ENCODE data around the gene TTLL9. TPM values are rescaled to one million over a fixed set of nuclear protein-coding genes. Genes with fewer than 3 reads are reported as not detected.

Gene TTLL9
- polyA plus RNA-seq, 1 donor from 2014 or later = 8.0 TPM

GRCh38 chr20:31824125-31824485 lies 46.3 kb upstream of the TTLL9 start:
- H3F3A ChIP-seq (ENCODE audit: insufficient read depth, low read length, poor library complexity, severe bottlenecking) = no peaks in the 10 kb centered on the region
- no peak overlapping the region for H3K9ac ChIP-seq (ENCODE audit: low read length)
- no peaks in the 10 kb centered on the region for H3K36me3 ChIP-seq (ENCODE audit: insufficient read depth, low read length)
- H3K27ac ChIP-seq (ENCODE audit: low read length) = no peak overlapping the region
- H4K20me1 ChIP-seq (ENCODE audit: insufficient read depth) = no peaks in the 10 kb centered on the region
- H3K4me3 ChIP-seq (ENCODE audit: low read length) = no peak overlapping the region
- H3K9me3 ChIP-seq (ENCODE audit: low read length) = no peaks in the 10 kb centered on the region
- no peaks in the 10 kb centered on the region for H3K9me2 ChIP-seq (ENCODE audit: insufficient read depth, low read length)
- H3K79me2 ChIP-seq (replicated peaks; ENCODE audit: insufficient read depth, low read length) = no peaks in the 10 kb centered on the region
- no peaks in the 10 kb centered on the region for H3K27me3 ChIP-seq (ENCODE audit: insufficient read depth, low read depth, low read length)
- H3K4me2 ChIP-seq (ENCODE audit: low read length) = no peak overlapping the region
- TF ChIP-seq MXI1 (conservative IDR thresholded peaks at IDR 0.05; ENCODE audit: poor library complexity, severe bottlenecking) (no peak), EP300 (conservative IDR thresholded peaks at IDR 0.05; ENCODE audit: poor library complexity, severe bottlenecking) (no peak), TAF1 (IDR thresholded peaks at IDR 0.05; ENCODE audit: low read depth) (no peak), CTCF (IDR thresholded peaks at IDR 0.05; ENCODE audit: poor library complexity, severe bottlenecking) (no peak), POLR2AphosphoS5 (IDR thresholded peaks at IDR 0.05) (no peak), SMC3 (conservative IDR thresholded peaks at IDR 0.05; ENCODE audit: poor library complexity) (no peak), EZH2 (IDR thresholded peaks at IDR 0.05; ENCODE audit: borderline replicate concordance, insufficient read depth, low read length, poor library complexity, severe bottlenecking) (no peak), RAD21 (conservative IDR thresholded peaks at IDR 0.05) (no peak), REST (IDR thresholded peaks at IDR 0.05; ENCODE audit: borderline replicate concordance) (no peak)
- H2AFZ ChIP-seq (ENCODE audit: low read depth, low read length) = no peak overlapping the region

- Histone ChIP-seq H3K9me2 (ENCODE audit: insufficient read depth, low read length) (no peaks in the 10 kb centered on the region), H3K4me2 (ENCODE audit: low read length) (no peak overlapping the region), H3K27me3 (ENCODE audit: insufficient read depth, low read depth, low read length) (no peaks in the 10 kb centered on the region), H3K36me3 (ENCODE audit: insufficient read depth, low read length) (no peaks in the 10 kb centered on the region), H3K9ac (ENCODE audit: low read length) (no peak overlapping the region), H4K20me1 (ENCODE audit: insufficient read depth) (no peaks in the 10 kb centered on the region), H3K27ac (ENCODE audit: low read length) (no peak overlapping the region), H3K79me2 (replicated peaks; ENCODE audit: insufficient read depth, low read length) (no peaks in the 10 kb centered on the region), H3F3A (ENCODE audit: insufficient read depth, low read length, poor library complexity, severe bottlenecking) (no peaks in the 10 kb centered on the region), H3K4me3 (ENCODE audit: low read length) (no peak overlapping the region), H3K9me3 (ENCODE audit: low read length) (no peaks in the 10 kb centered on the region), H2AFZ (ENCODE audit: low read depth, low read length) (no peak overlapping the region)
- TF ChIP-seq EP300 (conservative IDR thresholded peaks at IDR 0.05; ENCODE audit: poor library complexity, severe bottlenecking) (no peak), RAD21 (conservative IDR thresholded peaks at IDR 0.05) (no peak), POLR2AphosphoS5 (IDR thresholded peaks at IDR 0.05) (no peak), TAF1 (IDR thresholded peaks at IDR 0.05; ENCODE audit: low read depth) (no peak), MXI1 (conservative IDR thresholded peaks at IDR 0.05; ENCODE audit: poor library complexity, severe bottlenecking) (no peak), SMC3 (conservative IDR thresholded peaks at IDR 0.05; ENCODE audit: poor library complexity) (no peak), EZH2 (IDR thresholded peaks at IDR 0.05; ENCODE audit: borderline replicate concordance, insufficient read depth, low read length, poor library complexity, severe bottlenecking) (no peak)
Measured at GRCh38 chr20:31824554-31825313, 45.7 kb upstream of the TTLL9 start.

Data from neural cell (in vitro differentiated cells).